HepG2 (cell line): ENCODE data around the gene ABHD15.

Experiments
- CEBPG ChIP-seq: IDR thresholded peaks from 2 replicates; pipeline ENCODE4 v1.6.1; 2016
- DR1 ChIP-seq: sonication (generic); formaldehyde crosslinking; IDR thresholded peaks from 2 replicates; pipeline ENCODE4 v1.8.0; 2021; ENCODE audit warnings: mild to moderate bottlenecking, missing genetic modification reagents, inconsistent platforms
- EZH2 ChIP-seq: conservative IDR thresholded peaks from 2 replicates; pipeline ENCODE4 v1.6.1; 2012; ENCODE audit warnings: mild to moderate bottlenecking, low read depth, low read length, moderate library complexity
- FOXM1 ChIP-seq: sonication (generic); formaldehyde crosslinking; IDR thresholded peaks from 2 replicates; pipeline ENCODE4 v1.5.0; 2020; ENCODE audit warnings: missing genetic modification reagents
- HNRNPLL ChIP-seq: fragments of 200-400 bp; formaldehyde crosslinking; IDR thresholded peaks from 2 replicates; pipeline ENCODE4 v1.6.1; 2017; ENCODE audit warnings: mild to moderate bottlenecking, low read depth, low read length; ENCODE audit not compliant: poor library complexity, severe bottlenecking
- MYC ChIP-seq: sonication (generic); formaldehyde crosslinking; IDR thresholded peaks from 2 replicates; pipeline ENCODE4 v1.9.0; 2021; ENCODE audit warnings: missing genetic modification reagents, borderline replicate concordance
- NCOR1 ChIP-seq: fragments of 200-600 bp; sonication (generic); IDR thresholded peaks from 2 replicates; pipeline ENCODE4 v1.7.0; 2017; ENCODE audit warnings: antibody characterized with exemption, low read length, borderline replicate concordance
- NONO ChIP-seq, 2 experiments: fragments of 450-650 bp in 1 of 2; sonication (generic) in 1 of 2; formaldehyde crosslinking in 1 of 2; IDR thresholded peaks in 1 of 2; conservative IDR thresholded peaks in 1 of 2; 2 replicates each; pipeline versions ENCODE4 v1.6.1 to v1.8.0; 2017 to 2022; ENCODE audit warnings: mild to moderate bottlenecking in 1 of 2, missing genetic modification reagents in 1 of 2, moderate library complexity in 1 of 2
- SRSF4 ChIP-seq: fragments of 200-400 bp; formaldehyde crosslinking; IDR thresholded peaks from one replicate; pipeline ENCODE4 v1.6.1; 2018; ENCODE audit warnings: mild to moderate bottlenecking, low read depth, low read length, moderate library complexity; ENCODE audit not compliant: poor library complexity, severe bottlenecking
- SRSF9 ChIP-seq: fragments of 200-400 bp; formaldehyde crosslinking; IDR thresholded peaks from 2 replicates; pipeline ENCODE4 v1.6.1; 2018; ENCODE audit warnings: borderline replicate concordance, mild to moderate bottlenecking, low read depth, low read length; ENCODE audit not compliant: insufficient read depth, poor library complexity, severe bottlenecking
- TAF1 ChIP-seq: sonication (generic); formaldehyde crosslinking; IDR thresholded peaks from 2 replicates; pipeline ENCODE4 v1.4.0; 2020; ENCODE audit warnings: missing genetic modification reagents
- ZNF235 ChIP-seq: sonication (generic); formaldehyde crosslinking; IDR thresholded peaks from 2 replicates; pipeline ENCODE4 v1.8.1; 2023; ENCODE audit warnings: mild to moderate bottlenecking, missing genetic modification reagents, borderline replicate concordance
- ZNF24 ChIP-seq: fragments of 450-650 bp; IDR thresholded peaks from 2 replicates; pipeline ENCODE4 v1.6.1; 2017; ENCODE audit warnings: antibody characterized with exemption, mild to moderate bottlenecking
- TF ChIP-seq, protein P1 (sequence below): sonication (generic); formaldehyde crosslinking; IDR thresholded peaks from 2 replicates; pipeline ENCODE4 v1.4.0; 2020; ENCODE audit warnings: mild to moderate bottlenecking, missing genetic modification reagents

DNA sequence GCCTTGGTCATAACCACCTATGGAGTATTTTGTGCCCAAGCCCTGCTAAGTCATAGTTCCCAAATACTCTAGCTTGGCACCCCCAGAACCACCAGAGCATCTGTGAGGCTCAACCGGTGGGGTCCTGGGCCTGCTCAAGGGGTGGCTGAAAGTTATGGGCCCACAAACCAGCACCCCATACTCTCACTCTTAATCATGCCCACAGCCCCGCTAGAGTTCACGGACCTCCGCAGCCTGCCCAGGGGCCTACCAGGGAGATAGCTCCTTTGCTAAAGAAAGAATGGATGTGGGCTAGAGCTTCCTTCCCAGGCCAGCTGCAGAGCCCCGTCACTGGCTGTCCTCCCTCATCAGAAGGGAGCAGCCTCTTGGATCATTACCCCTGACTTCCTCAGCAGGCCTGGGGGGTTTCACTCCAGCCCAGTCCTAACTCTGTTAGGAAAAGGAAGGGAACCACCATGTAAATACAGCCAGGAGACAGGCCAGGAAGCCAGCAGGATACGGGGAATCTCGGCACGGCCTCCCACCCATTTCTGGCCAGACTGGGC is 21.3 kb upstream of the ABHD15 start:
- TF ChIP-seq ZNF24 (no peak), DR1 (CRISPR knock-in tag) (no peak), EZH2 (no peak), ZNF235 (CRISPR knock-in tag) (no peak), FOXM1 (CRISPR knock-in tag) (no peak), SRSF9 (no peak), NONO (IDR thresholded peaks at IDR 0.05) (no peak), NONO (CRISPR knock-in tag; conservative IDR thresholded peaks at IDR 0.05) (no peak), NCOR1 (no peak), SRSF4 (no peak), TAF1 (CRISPR knock-in tag) (no peak), HNRNPLL (no peak), MYC (CRISPR knock-in tag) (no peak), CEBPG (CRISPR knock-in tag) (no peak)
- TF ChIP-seq, protein P1, sequence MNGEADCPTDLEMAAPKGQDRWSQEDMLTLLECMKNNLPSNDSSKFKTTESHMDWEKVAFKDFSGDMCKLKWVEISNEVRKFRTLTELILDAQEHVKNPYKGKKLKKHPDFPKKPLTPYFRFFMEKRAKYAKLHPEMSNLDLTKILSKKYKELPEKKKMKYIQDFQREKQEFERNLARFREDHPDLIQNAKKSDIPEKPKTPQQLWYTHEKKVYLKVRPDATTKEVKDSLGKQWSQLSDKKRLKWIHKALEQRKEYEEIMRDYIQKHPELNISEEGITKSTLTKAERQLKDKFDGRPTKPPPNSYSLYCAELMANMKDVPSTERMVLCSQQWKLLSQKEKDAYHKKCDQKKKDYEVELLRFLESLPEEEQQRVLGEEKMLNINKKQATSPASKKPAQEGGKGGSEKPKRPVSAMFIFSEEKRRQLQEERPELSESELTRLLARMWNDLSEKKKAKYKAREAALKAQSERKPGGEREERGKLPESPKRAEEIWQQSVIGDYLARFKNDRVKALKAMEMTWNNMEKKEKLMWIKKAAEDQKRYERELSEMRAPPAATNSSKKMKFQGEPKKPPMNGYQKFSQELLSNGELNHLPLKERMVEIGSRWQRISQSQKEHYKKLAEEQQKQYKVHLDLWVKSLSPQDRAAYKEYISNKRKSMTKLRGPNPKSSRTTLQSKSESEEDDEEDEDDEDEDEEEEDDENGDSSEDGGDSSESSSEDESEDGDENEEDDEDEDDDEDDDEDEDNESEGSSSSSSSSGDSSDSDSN (CRISPR knock-in tag), result no peak
